AG04449 (cell line): ENCODE measurements around the gene CFAP20DC.

Experiments
- CTCF ChIA-PET: fragments of 350-600 bp; formaldehyde crosslinking; extraction: SDS; loops from one replicate; lab custom pipeline; 2021; ENCODE audit warnings: antibody characterized with exemption; lab: Yijun Ruan, JAX
- POLR2A ChIA-PET: fragments of 400-600, 350-600 bp; formaldehyde crosslinking; extraction: SDS; loops from one replicate; lab custom pipeline; 2020; ENCODE audit warnings: antibody characterized with exemption, inconsistent platforms; lab: Yijun Ruan, JAX
- DNase-seq: peaks from one replicate; pipeline ENCODE4 v3.0.0-alpha.2; 2010; ENCODE audit warnings: low read depth, low spot score
- H3K4me3 ChIP-seq: 2 replicates; pipeline ENCODE4 v1.5.1; 2011; ENCODE audit warnings: low read depth, mild to moderate bottlenecking, control low read depth, low read length
- CTCF ChIP-seq: IDR thresholded peaks from one replicate; pipeline ENCODE4 v1.5.1; 2011; ENCODE audit warnings: mild to moderate bottlenecking, moderate library complexity, low read length, control low read depth, inconsistent platforms; ENCODE audit not compliant: insufficient read depth; ENCODE audit errors: missing control alignments

Gene CFAP20DC

GRCh38 chr3:58952128-58952917 is 97.5 kb downstream of the CFAP20DC start:
- DNase-seq: no peak
- no peak overlapping the region for H3K4me3 ChIP-seq
- ChIA-PET POLR2A (no interaction called here), CTCF (no interaction called here)
- no peak for TF ChIP-seq CTCF

- ChIA-PET CTCF (no interaction called here), POLR2A (no interaction called here)
- no peak for TF ChIP-seq CTCF
- DNase-seq: no peak
- H3K4me3 ChIP-seq: no peak overlapping the region
Observed at GRCh38 chr3:58948018-58948417, 101.8 kb downstream of the CFAP20DC start.

DNA sequence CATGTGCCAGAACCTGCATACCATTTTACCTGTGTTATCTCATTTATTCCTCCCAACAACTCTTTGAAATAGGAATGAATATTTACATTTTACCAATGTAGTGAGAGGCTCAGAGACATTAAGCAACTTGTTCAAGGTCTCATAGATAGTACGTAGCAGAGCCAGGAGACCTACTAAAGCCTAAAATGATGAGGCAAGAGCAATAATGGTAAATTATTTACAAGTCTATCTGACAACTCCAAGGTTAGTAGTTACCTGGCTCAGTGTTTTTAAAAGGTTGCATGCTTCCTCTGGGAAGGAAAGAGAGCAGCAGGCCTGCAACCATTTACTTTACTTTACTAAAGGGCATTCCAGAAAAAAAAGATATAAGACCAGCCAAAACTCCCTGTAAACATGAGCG is 103.0 kb downstream of the CFAP20DC start:
- no peak overlapping the region for H3K4me3 ChIP-seq
- ChIA-PET POLR2A (no interaction called here), CTCF (no interaction called here)
- DNase-seq: no peak
- TF ChIP-seq CTCF: no peak

- no peak overlapping the region for H3K4me3 ChIP-seq
- ChIA-PET POLR2A (no interaction called here), CTCF (no interaction called here)
- no peak for DNase-seq
- TF ChIP-seq CTCF: no peak
Observed at GRCh38 chr3:58938057-58938456, 111.8 kb downstream of the CFAP20DC start.

- peak; percentile 2 for DNase-seq
- ChIA-PET CTCF (interaction anchor here (1.9 kb wide), 1 partner anchor 16 kb away, joined by 7 read pairs; no protein-coding TSS in a partner anchor), POLR2A (no interaction called here)
- no peak for TF ChIP-seq CTCF
- H3K4me3 ChIP-seq: no peak overlapping the region
Observed at GRCh38 chr3:58924578-58924977, 125.2 kb downstream of the CFAP20DC start.

DNA sequence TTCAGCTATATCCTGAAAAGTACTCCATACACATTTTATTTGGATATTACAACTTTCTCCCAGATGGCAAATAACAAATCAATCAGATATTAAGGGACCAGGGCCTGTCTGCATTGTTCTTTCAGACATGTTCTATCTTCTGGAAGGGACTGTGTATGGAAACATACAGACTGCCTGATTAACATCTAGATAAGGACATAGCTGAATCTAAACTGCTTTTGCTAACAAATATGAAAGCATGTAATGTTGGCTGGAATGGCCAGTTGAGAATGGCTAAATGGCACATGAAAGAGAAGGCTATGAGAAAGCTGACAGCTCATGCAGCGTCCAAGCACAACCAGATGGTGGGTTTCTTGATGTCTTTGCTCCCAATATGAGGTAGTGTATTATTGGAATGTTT is 149.4 kb downstream of the CFAP20DC start:
- ChIA-PET POLR2A (no interaction called here), CTCF (no interaction called here)
- DNase-seq: no peak
- no peak overlapping the region for H3K4me3 ChIP-seq
- no peak for TF ChIP-seq CTCF
